Fibroblast of mammary gland (primary cell): Measurements from ENCODE around the gene EZH1.

Experiments used
- DNase-seq: peaks from one replicate; pipeline ENCODE4 v3.0.0-alpha.2; 2010; ENCODE audit warnings: low read depth
- H3K4me3 ChIP-seq: 2 replicates; pipeline ENCODE4 v1.5.1; 2011; ENCODE audit warnings: low read depth, mild to moderate bottlenecking, low read length, moderate library complexity; ENCODE audit not compliant: control insufficient read depth
- TF ChIP-seq, protein P1 (sequence below): conservative IDR thresholded peaks from 2 replicates; pipeline ENCODE4 v1.5.1; 2011; ENCODE audit warnings: low read depth, low read length, inconsistent platforms; ENCODE audit not compliant: control insufficient read depth, insufficient read depth

EZH1 gene

DNA sequence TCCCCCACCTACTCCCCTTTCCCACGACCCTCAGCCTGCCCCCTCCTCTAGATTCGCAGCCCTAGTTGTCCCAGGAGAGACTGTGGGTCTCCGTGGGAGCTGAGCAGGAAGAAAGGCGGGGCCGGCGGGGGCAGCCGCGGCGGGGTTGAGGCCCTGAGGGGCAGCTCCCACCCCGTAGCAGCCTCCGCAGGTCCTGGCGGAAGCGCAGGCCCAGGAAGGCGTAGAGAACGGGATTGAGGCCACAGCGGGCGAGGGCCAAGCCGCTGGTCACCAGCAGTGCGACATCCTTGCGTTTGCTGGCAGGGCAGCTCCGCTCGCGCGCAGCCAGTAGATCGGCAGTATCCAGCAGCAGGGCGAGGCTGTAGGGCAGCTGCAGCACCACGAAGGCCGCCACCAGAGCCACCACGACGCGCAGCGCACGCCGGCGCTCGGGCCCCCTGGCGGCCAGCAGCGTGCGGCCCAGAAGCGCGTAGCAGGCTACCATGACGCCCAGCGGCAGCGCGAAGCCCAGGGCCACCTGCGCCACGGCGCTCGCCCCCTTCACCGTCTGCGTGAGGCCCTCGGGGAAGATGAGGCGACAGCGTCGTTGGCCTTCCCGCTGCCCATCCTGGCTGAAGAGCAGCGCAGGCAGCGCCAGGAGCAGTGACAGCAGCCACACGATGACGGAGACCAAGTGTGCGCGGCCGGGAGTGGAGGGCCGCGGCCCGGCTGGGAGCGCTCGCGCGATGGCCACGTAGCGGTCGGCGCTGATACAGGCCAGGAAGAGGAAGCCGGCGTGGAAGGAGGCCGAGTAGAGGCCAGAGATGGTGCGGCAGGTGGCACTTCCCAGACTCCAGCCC lies 65.1 kb downstream of the EZH1 start:
- TF ChIP-seq, protein P1, sequence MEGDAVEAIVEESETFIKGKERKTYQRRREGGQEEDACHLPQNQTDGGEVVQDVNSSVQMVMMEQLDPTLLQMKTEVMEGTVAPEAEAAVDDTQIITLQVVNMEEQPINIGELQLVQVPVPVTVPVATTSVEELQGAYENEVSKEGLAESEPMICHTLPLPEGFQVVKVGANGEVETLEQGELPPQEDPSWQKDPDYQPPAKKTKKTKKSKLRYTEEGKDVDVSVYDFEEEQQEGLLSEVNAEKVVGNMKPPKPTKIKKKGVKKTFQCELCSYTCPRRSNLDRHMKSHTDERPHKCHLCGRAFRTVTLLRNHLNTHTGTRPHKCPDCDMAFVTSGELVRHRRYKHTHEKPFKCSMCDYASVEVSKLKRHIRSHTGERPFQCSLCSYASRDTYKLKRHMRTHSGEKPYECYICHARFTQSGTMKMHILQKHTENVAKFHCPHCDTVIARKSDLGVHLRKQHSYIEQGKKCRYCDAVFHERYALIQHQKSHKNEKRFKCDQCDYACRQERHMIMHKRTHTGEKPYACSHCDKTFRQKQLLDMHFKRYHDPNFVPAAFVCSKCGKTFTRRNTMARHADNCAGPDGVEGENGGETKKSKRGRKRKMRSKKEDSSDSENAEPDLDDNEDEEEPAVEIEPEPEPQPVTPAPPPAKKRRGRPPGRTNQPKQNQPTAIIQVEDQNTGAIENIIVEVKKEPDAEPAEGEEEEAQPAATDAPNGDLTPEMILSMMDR: no peak
- H3K4me3 ChIP-seq: peak overlapping the region; percentile 27
- DNase-seq: peak; percentile 69

DNA sequence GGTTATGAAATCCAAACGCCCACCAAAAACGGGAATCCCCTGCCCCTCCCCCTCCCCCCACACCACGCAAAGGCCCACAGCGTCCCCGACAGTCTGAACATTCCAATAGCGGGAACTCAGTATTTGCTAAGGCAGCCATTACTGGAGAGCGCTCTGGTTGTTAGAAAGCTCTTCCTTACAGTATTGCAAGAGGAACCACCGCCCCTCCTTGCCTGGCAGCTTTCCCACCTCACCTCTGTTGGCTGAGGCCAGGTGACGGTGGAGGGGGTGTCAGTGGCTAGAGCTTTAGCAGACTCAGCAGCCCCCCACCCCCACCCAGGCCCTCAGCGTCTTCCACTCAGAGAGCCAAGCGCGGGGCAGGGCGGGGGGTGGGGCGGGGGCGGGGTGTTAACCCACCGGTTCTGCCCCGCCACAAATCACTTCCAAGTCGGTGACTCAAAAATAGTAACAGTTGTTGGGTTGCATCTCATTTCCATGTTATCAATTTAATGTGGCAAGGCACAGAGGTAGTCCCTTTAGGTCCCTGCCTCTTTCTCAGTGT lies 65.8 kb downstream of the EZH1 start:
- peak overlapping the region; percentile 58 for H3K4me3 ChIP-seq
- peak; percentile 59 for DNase-seq
- TF ChIP-seq, protein P1: no peak

DNA sequence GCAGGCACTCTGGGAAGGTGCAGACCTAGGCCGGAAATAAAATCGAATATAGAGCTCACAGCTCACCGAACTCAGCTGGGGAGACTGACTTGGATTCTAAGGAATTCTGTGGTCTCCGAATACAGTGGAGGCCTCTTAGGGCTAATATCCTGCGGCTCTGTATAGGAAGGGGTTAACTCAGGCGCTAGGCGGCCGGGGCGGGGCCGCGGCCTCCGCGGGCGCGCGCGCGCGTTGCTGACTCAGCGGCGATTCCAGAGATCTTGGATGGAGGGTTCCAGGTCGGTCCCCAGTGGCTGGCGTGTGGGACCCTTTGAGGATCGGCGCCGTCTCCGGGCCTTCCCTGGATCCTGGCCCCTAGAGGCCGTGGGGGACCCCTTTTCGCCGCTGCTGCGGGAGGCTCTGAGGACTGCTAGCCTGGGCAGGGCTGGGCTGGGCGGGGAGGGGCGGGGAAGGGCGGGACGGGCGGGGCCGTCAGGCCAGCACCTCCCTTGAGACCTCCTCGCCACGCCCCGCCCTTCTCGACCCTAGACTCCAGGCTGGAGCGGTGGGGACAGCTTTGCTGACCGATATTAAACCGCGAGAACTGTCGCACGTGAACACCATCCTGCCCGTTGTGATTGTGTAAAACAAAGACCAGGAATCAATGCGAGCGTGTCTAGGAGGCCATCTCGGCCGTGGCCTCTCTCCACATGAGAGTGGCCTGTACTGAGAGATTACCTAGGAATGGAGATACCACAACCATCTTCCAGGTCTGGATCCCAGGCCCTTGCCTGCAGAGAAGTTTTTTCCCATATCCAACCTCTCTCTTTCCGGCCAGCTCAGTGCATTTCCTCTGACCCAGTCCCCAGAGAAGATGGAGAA lies 66.7 kb downstream of the EZH1 start:
- peak; percentile 86 for DNase-seq
- peak overlapping the region; percentile 58 for H3K4me3 ChIP-seq
- TF ChIP-seq, protein P1: no peak

DNA sequence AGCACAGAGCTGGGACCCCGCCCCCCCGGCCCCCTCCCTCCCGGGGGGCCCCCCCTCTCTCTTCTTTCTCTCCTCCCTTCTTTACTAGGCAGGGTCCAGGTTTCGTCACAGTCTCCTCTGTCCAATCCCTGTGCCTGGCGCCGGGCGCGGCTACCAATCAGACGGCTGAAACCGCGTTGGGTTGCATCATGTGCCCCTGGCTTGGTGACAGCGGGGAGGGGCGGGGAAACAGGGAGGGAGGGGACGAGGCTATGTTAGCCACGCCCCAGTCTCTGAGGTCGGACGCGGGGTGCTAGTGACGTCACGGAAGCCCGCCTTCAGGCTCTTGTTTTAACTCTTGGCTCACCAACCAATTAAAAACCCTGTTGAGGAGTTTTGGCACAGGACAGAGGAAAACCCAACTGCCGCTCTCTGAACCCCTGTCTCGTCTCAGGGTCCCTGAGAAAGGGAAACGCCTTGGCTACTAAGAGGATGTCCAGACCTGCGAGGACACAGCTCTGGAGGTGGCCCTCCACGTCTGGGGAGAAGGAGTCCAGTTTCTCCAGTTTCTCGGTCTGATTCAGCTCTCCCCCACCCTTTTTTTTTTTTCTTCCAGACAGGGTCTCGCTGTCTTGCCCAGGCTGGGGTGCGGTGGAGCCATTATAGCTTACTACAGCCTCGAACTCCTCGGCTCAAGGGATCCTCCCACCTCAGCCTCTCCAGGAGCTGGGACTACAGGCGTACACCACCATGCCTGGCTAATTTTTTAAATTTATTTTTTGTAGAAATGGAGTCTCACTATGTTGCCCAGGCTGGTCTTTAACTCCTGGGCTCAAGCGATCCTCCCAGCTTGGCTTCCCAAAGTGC lies 67.6 kb downstream of the EZH1 start:
- peak overlapping the region; percentile 83 for H3K4me3 ChIP-seq
- TF ChIP-seq, protein P1: no peak
- peak; percentile 99 for DNase-seq

DNA sequence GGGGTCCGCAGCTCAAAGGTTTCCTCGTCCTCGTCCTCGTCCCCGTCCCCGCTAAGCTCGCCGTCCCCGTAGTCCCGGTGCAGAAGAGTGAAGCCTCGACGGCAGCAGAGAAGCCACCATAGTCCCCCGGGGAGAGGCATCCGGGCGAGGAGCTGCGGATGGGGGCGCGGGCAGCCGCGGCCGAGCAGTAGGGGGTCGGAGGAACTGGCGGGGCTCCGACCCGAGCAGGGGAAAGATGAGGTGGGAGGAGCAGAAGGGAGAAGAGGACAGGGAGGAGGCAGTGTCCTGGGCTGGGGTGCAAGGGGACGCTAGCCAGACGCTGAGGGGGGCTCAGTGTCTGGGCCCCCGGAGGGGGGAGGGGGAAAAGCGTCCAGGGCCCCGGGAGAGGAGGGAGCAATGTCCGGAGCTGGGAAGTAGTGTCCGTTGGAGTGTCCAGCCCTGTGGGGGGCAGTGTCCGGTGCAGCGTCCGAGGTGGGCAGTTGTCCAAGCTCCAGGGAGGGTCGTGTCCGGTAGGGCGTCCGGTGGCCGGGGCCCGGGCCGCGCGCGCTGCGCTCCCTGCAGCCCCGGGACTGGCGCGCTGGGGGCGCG lies 68.3 kb downstream of the EZH1 start, which contains the start of gene PLEKHH3:
Gene PLEKHH3, minus strand, starts transcription at position 571 of the 588 bp plus-strand sequence. Its CDS starts 431 bp downstream, at position 140.
- peak within 1 kb of the TSS; percentile 83 for H3K4me3 ChIP-seq
- DNase-seq: no peak
- TF ChIP-seq, protein P1: no peak
